ENCODE data around the gene ABCB11. TPM values are rescaled to one million over a fixed set of nuclear protein-coding genes. Genes with fewer than 3 reads are reported as not detected.

The ABCB11 gene
- polyA plus RNA-seq, 1 donor from 2014 or later = not detected

- no peaks in the 10 kb centered on the region for H3K36me3 ChIP-seq (ENCODE audit: insufficient read depth, low read length)
- no peaks in the 10 kb centered on the region for H4K20me1 ChIP-seq (ENCODE audit: insufficient read depth)
- no peak overlapping the region for H2AFZ ChIP-seq (ENCODE audit: low read depth, low read length)
- H3K4me3 ChIP-seq (ENCODE audit: low read length) = no peak overlapping the region
- TF ChIP-seq CTCF (IDR thresholded peaks at IDR 0.05; ENCODE audit: poor library complexity, severe bottlenecking) (no peak), TAF1 (IDR thresholded peaks at IDR 0.05; ENCODE audit: low read depth) (no peak), SMC3 (conservative IDR thresholded peaks at IDR 0.05; ENCODE audit: poor library complexity) (no peak), EP300 (conservative IDR thresholded peaks at IDR 0.05; ENCODE audit: poor library complexity, severe bottlenecking) (no peak), MXI1 (conservative IDR thresholded peaks at IDR 0.05; ENCODE audit: poor library complexity, severe bottlenecking) (no peak), EZH2 (IDR thresholded peaks at IDR 0.05; ENCODE audit: borderline replicate concordance, insufficient read depth, low read length, poor library complexity, severe bottlenecking) (no peak), POLR2AphosphoS5 (IDR thresholded peaks at IDR 0.05) (no peak), RAD21 (conservative IDR thresholded peaks at IDR 0.05) (no peak)
- TF ChIP-seq, protein P1, sequence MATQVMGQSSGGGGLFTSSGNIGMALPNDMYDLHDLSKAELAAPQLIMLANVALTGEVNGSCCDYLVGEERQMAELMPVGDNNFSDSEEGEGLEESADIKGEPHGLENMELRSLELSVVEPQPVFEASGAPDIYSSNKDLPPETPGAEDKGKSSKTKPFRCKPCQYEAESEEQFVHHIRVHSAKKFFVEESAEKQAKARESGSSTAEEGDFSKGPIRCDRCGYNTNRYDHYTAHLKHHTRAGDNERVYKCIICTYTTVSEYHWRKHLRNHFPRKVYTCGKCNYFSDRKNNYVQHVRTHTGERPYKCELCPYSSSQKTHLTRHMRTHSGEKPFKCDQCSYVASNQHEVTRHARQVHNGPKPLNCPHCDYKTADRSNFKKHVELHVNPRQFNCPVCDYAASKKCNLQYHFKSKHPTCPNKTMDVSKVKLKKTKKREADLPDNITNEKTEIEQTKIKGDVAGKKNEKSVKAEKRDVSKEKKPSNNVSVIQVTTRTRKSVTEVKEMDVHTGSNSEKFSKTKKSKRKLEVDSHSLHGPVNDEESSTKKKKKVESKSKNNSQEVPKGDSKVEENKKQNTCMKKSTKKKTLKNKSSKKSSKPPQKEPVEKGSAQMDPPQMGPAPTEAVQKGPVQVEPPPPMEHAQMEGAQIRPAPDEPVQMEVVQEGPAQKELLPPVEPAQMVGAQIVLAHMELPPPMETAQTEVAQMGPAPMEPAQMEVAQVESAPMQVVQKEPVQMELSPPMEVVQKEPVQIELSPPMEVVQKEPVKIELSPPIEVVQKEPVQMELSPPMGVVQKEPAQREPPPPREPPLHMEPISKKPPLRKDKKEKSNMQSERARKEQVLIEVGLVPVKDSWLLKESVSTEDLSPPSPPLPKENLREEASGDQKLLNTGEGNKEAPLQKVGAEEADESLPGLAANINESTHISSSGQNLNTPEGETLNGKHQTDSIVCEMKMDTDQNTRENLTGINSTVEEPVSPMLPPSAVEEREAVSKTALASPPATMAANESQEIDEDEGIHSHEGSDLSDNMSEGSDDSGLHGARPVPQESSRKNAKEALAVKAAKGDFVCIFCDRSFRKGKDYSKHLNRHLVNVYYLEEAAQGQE (IDR thresholded peaks at IDR 0.05; ENCODE audit: borderline replicate concordance) = no peak
- no peaks in the 10 kb centered on the region for H3F3A ChIP-seq (ENCODE audit: insufficient read depth, low read length, poor library complexity, severe bottlenecking)
- H3K79me2 ChIP-seq (replicated peaks; ENCODE audit: insufficient read depth, low read length) = no peaks in the 10 kb centered on the region
- no peak overlapping the region for H3K27ac ChIP-seq (ENCODE audit: low read length)
- no peaks in the 10 kb centered on the region for H3K9me2 ChIP-seq (ENCODE audit: insufficient read depth, low read length)
- no peaks in the 10 kb centered on the region for H3K27me3 ChIP-seq (ENCODE audit: insufficient read depth, low read depth, low read length)
- no peaks in the 10 kb centered on the region for H3K9me3 ChIP-seq (ENCODE audit: low read length)
- H3K9ac ChIP-seq (ENCODE audit: low read length) = no peak overlapping the region
- H3K4me2 ChIP-seq (ENCODE audit: low read length) = no peak overlapping the region
Measured at GRCh38 chr2:169007356-169007755, 23.8 kb downstream of the ABCB11 start.

- TF ChIP-seq SMC3 (conservative IDR thresholded peaks at IDR 0.05; ENCODE audit: poor library complexity) (no peak), TAF1 (IDR thresholded peaks at IDR 0.05; ENCODE audit: low read depth) (no peak), CTCF (IDR thresholded peaks at IDR 0.05; ENCODE audit: poor library complexity, severe bottlenecking) (no peak), EP300 (conservative IDR thresholded peaks at IDR 0.05; ENCODE audit: poor library complexity, severe bottlenecking) (no peak), RAD21 (conservative IDR thresholded peaks at IDR 0.05) (no peak), POLR2AphosphoS5 (IDR thresholded peaks at IDR 0.05) (no peak), MXI1 (conservative IDR thresholded peaks at IDR 0.05; ENCODE audit: poor library complexity, severe bottlenecking) (no peak), EZH2 (IDR thresholded peaks at IDR 0.05; ENCODE audit: borderline replicate concordance, insufficient read depth, low read length, poor library complexity, severe bottlenecking) (no peak)
- TF ChIP-seq, protein P1 (IDR thresholded peaks at IDR 0.05; ENCODE audit: borderline replicate concordance) = no peak
- Histone ChIP-seq H3F3A (ENCODE audit: insufficient read depth, low read length, poor library complexity, severe bottlenecking) (no peaks in the 10 kb centered on the region), H3K9me3 (ENCODE audit: low read length) (no peaks in the 10 kb centered on the region), H3K9me2 (ENCODE audit: insufficient read depth, low read length) (no peaks in the 10 kb centered on the region), H3K79me2 (replicated peaks; ENCODE audit: insufficient read depth, low read length) (no peaks in the 10 kb centered on the region), H3K9ac (ENCODE audit: low read length) (no peak overlapping the region), H3K27me3 (ENCODE audit: insufficient read depth, low read depth, low read length) (no peaks in the 10 kb centered on the region), H4K20me1 (ENCODE audit: insufficient read depth) (no peaks in the 10 kb centered on the region), H2AFZ (ENCODE audit: low read depth, low read length) (no peak overlapping the region), H3K27ac (ENCODE audit: low read length) (no peak overlapping the region), H3K4me3 (ENCODE audit: low read length) (no peak overlapping the region), H3K4me2 (ENCODE audit: low read length) (no peak overlapping the region), H3K36me3 (ENCODE audit: insufficient read depth, low read length) (no peaks in the 10 kb centered on the region)
Measured at GRCh38 chr2:169006665-169007064, 24.5 kb downstream of the ABCB11 start.

All from neural cell (in vitro differentiated cells).